CD8-positive, alpha-beta memory T cell (primary cell): ENCODE results near the gene PIMREG. TPM values are rescaled to one million over a fixed set of nuclear protein-coding genes. Genes with fewer than 3 reads are reported as not detected.

Source experiments
- CTCF ChIA-PET: fragments of 350-600 bp; sonication (Branson Sonifier 250); formaldehyde crosslinking; loops from one replicate; lab custom pipeline; 2021; ENCODE audit warnings: antibody characterized with exemption; lab: Charles Lee
- POLR2A ChIA-PET: fragments of 350-600 bp; sonication (Branson Sonifier 250); formaldehyde crosslinking; loops from one replicate; lab custom pipeline; 2021; ENCODE audit warnings: antibody characterized with exemption; lab: Charles Lee
- DNase-seq, 5 donors: peaks; one replicate each; pipeline versions ENCODE4 v3.0.0 to v3.0.0-alpha.2; 2020 to 2022; ENCODE audit warnings: mixed read lengths in 1 of 5
- H3K27ac ChIP-seq: one replicate; pipeline ENCODE4 v1.7.0; 2013; ENCODE audit warnings: low read depth, mild to moderate bottlenecking, low read length, moderate library complexity
- H3K27me3 ChIP-seq: 2 replicates; pipeline ENCODE4 v1.7.0; 2013; ENCODE audit warnings: low read length, mild to moderate bottlenecking; ENCODE audit not compliant: insufficient read depth, poor library complexity, severe bottlenecking
- H3K36me3 ChIP-seq: 2 replicates; pipeline ENCODE4 v1.7.0; 2013; ENCODE audit warnings: mild to moderate bottlenecking, low read length, moderate library complexity; ENCODE audit not compliant: insufficient read depth
- H3K4me1 ChIP-seq: 2 replicates; pipeline ENCODE4 v1.7.0; 2013; ENCODE audit warnings: mild to moderate bottlenecking, low read length, moderate library complexity; ENCODE audit not compliant: insufficient read depth
- H3K4me3 ChIP-seq: 2 replicates; pipeline ENCODE4 v1.7.0; 2013; ENCODE audit warnings: mild to moderate bottlenecking, low read length
- H3K9me3 ChIP-seq: 2 replicates; pipeline ENCODE4 v1.7.0; 2013; ENCODE audit warnings: mild to moderate bottlenecking, low read length
- H3K27ac Mint-ChIP-seq, 8 donors: one replicate each; pipeline ENCODE4 v1.8.0; 2020 to 2021; ENCODE audit warnings: mixed read lengths in 8 of 8, mild to moderate bottlenecking in 6 of 8, inconsistent platforms in 3 of 8, moderate library complexity in 3 of 8
- H3K27me3 Mint-ChIP-seq, 2 donors: one replicate each; pipeline ENCODE4 v1.8.0; 2020 to 2021; ENCODE audit warnings: mixed read lengths in 2 of 2, mild to moderate bottlenecking in 1 of 2, moderate library complexity in 1 of 2
- H3K36me3 Mint-ChIP-seq, 3 donors: one replicate each; pipeline ENCODE4 v1.8.0; 2020 to 2021; ENCODE audit warnings: mixed read lengths in 3 of 3, inconsistent platforms in 1 of 3, mild to moderate bottlenecking in 1 of 3
- H3K4me1 Mint-ChIP-seq, 3 donors: one replicate each; pipeline ENCODE4 v1.8.0; 2020 to 2021; ENCODE audit warnings: mixed read lengths in 3 of 3, inconsistent platforms in 1 of 3, mild to moderate bottlenecking in 1 of 3
- H3K4me3 Mint-ChIP-seq, 7 donors: one replicate each; pipeline ENCODE4 v1.8.0; 2020 to 2021; ENCODE audit warnings: mixed read lengths in 7 of 7, mild to moderate bottlenecking in 6 of 7, moderate library complexity in 4 of 7, inconsistent platforms in 2 of 7
- H3K9me3 Mint-ChIP-seq, 5 donors: one replicate each; pipeline ENCODE4 v1.8.0; 2020 to 2022; ENCODE audit warnings: mixed read lengths in 5 of 5, mild to moderate bottlenecking in 3 of 5, moderate library complexity in 2 of 5, inconsistent platforms in 1 of 5
- polyA plus RNA-seq: library from polyadenylated mRNA; unstranded; fragments of 300-500 nt; fragmentation: Illumina TruSeq; gene quantifications from one replicate; pipeline ENCODE4 v1.2.3, GENCODE V29; 2021
- total RNA-seq, 2 experiments: library from RNA; stranded (reverse); gene quantifications; one replicate each; pipeline ENCODE4 v1.2.3, GENCODE V29; 2021

PIMREG gene
- total and polyA plus RNA-seq, 3 experiments from 2014 or later, result 1.6 to 1.8 TPM; not detected in 1

DNA sequence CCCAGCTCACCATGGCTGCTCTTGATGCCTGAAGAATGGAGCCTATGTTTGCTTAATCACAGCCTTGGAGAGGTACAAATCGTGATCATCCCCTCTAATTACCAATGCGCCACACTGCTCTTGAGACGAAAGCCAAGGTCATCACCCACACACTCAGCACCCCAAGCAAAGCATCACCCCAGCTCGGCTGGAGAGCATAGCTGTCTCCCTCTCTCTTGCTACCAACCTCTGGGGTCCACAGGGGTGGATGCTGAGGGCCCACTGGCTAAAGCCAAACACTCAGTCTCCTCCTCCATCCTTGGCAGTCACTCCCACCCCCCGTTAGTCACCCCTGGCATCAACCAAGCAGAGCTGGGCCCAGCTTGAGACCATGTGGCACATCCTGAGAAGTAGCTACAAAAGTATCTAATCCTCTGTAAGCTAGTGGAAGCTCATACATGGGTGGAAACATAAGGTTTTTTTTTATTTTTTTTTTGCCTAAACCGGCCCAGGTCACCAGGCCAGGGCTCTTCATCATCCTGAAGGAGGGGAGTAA, 44.8 kb downstream of the PIMREG start:
- Histone ChIP-seq H3K9me3 (no peaks in the 10 kb centered on the region), H3K4me3 (no peak overlapping the region), H3K4me1 (no peaks in the 10 kb centered on the region), H3K27ac (no peak overlapping the region), H3K36me3 (no peaks in the 10 kb centered on the region), H3K27me3 (no peaks in the 10 kb centered on the region)
- peaks cover 5 to 20% of the 10 kb centered on the region in 2 donors for H3K27me3 Mint-ChIP-seq
- ChIA-PET CTCF (interaction anchor here (1.2 kb wide), 1 partner anchor 14 kb away, joined by 3 read pairs; no protein-coding TSS in a partner anchor), POLR2A (no interaction called here)
- no peaks in the 10 kb centered on the region for H3K36me3 Mint-ChIP-seq
- DNase-seq, result peak in 1 of 5 donors; percentile 23
- no peak overlapping the region for H3K4me3 Mint-ChIP-seq
- H3K9me3 Mint-ChIP-seq, result no peaks in the 10 kb centered on the region
- no peaks in the 10 kb centered on the region for H3K4me1 Mint-ChIP-seq
- no peak overlapping the region for H3K27ac Mint-ChIP-seq

GRCh38 chr17:6491071-6491700, 46.9 kb downstream of the PIMREG start:
- Histone ChIP-seq H3K4me3 (no peak overlapping the region), H3K4me1 (peaks cover 8% of the 10 kb centered on the region), H3K9me3 (no peaks in the 10 kb centered on the region), H3K27me3 (no peaks in the 10 kb centered on the region), H3K36me3 (no peaks in the 10 kb centered on the region), H3K27ac (no peak overlapping the region)
- peaks cover 7 to 22% of the 10 kb centered on the region in 2 donors for H3K27me3 Mint-ChIP-seq
- no peak for DNase-seq
- no peaks in the 10 kb centered on the region for H3K9me3 Mint-ChIP-seq
- ChIA-PET CTCF (interaction anchor here (0.6 kb wide), 1 partner anchor 18 kb away, joined by 3 read pairs; no protein-coding TSS in a partner anchor), POLR2A (no interaction called here)
- H3K4me3 Mint-ChIP-seq, result no peak overlapping the region
- H3K27ac Mint-ChIP-seq, result no peak overlapping the region
- H3K4me1 Mint-ChIP-seq, result peaks cover 7 to 9% (median 9%) of the 10 kb centered on the region in 3 donors
- H3K36me3 Mint-ChIP-seq, result no peaks in the 10 kb centered on the region

DNA sequence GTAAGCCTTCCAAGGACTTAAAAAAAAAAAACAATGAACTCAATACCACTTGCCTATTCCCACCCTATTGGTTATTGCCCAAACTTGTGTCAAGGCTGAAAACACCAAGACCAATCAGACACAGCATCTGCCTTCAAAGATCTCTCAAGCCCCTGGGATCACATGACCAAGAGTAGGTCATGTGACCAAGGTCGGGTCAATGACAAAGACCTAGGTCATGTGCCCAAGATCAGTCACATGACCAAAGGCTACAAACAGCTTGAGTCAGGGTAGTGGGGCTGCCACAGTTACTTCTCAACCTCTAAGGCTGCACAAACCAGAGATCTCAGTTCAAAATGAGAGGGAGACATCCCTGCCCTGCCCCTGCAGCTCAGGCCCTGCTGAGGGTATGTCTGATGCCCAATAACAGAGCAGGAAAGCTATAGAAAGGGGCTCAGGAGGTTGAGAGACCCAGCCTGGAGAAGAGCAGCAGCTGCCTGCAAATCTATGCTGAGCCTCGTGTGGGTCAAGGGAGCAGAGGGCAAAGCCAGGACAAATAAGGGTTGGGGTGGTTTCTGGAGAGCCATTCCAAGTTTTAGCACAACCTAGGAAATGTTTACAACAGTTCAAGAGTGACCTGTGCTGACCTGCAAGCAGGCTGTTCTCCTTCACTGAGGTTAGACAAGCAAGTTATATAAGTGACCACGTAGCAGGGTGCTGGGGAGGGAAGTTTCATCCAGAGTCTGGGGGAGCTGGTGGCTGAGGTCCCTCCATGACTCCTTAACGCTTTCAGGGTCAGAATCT, 48.8 kb downstream of the PIMREG start:
- Mint-ChIP-seq H3K36me3 (no peaks in the 10 kb centered on the region), H3K27me3 (peaks cover 3 to 21% of the 10 kb centered on the region in 2 donors), H3K27ac (no peak overlapping the region), H3K9me3 (no peaks in the 10 kb centered on the region), H3K4me1 (peaks cover 11 to 16% (median 15%) of the 10 kb centered on the region in 3 donors), H3K4me3 (no peak overlapping the region)
- ChIA-PET POLR2A (no interaction called here), CTCF (no interaction called here)
- H3K4me3 ChIP-seq, result no peak overlapping the region
- peaks cover 13% of the 10 kb centered on the region for H3K4me1 ChIP-seq
- no peak for DNase-seq
- no peaks in the 10 kb centered on the region for H3K36me3 ChIP-seq
- no peaks in the 10 kb centered on the region for H3K9me3 ChIP-seq
- H3K27me3 ChIP-seq, result no peaks in the 10 kb centered on the region
- H3K27ac ChIP-seq, result no peak overlapping the region

- peaks cover 13% of the 10 kb centered on the region for H3K4me1 ChIP-seq
- Mint-ChIP-seq H3K27ac (peak overlapping the region in 1 of 8 donors; percentile 7), H3K36me3 (no peaks in the 10 kb centered on the region), H3K4me1 (peaks cover 11 to 16% (median 15%) of the 10 kb centered on the region in 3 donors), H3K27me3 (peaks cover 5 to 18% of the 10 kb centered on the region in 2 donors), H3K9me3 (no peaks in the 10 kb centered on the region), H3K4me3 (no peak overlapping the region)
- no peaks in the 10 kb centered on the region for H3K36me3 ChIP-seq
- ChIA-PET CTCF (no interaction called here), POLR2A (no interaction called here)
- no peak overlapping the region for H3K4me3 ChIP-seq
- no peak for DNase-seq
- no peaks in the 10 kb centered on the region for H3K9me3 ChIP-seq
- H3K27me3 ChIP-seq, result no peaks in the 10 kb centered on the region
- no peak overlapping the region for H3K27ac ChIP-seq
Observed at GRCh38 chr17:6494239-6494941, 50.1 kb downstream of the PIMREG start.

GRCh38 chr17:6495450-6496115, 51.3 kb downstream of the PIMREG start:
- peaks cover 11 to 16% (median 15%) of the 10 kb centered on the region in 3 donors for H3K4me1 Mint-ChIP-seq
- H3K27me3 ChIP-seq, result no peaks in the 10 kb centered on the region
- no peaks in the 10 kb centered on the region for H3K9me3 Mint-ChIP-seq
- no peak overlapping the region for H3K27ac ChIP-seq
- no peaks in the 10 kb centered on the region for H3K36me3 Mint-ChIP-seq
- no peak for DNase-seq
- ChIA-PET CTCF (no interaction called here), POLR2A (no interaction called here)
- H3K4me1 ChIP-seq, result peaks cover 13% of the 10 kb centered on the region
- no peaks in the 10 kb centered on the region for H3K9me3 ChIP-seq
- peaks cover 5 to 10% of the 10 kb centered on the region in 2 donors for H3K27me3 Mint-ChIP-seq
- H3K4me3 ChIP-seq, result no peak overlapping the region
- H3K36me3 ChIP-seq, result no peaks in the 10 kb centered on the region
- H3K27ac Mint-ChIP-seq, result no peak overlapping the region
- H3K4me3 Mint-ChIP-seq, result no peak overlapping the region

DNA sequence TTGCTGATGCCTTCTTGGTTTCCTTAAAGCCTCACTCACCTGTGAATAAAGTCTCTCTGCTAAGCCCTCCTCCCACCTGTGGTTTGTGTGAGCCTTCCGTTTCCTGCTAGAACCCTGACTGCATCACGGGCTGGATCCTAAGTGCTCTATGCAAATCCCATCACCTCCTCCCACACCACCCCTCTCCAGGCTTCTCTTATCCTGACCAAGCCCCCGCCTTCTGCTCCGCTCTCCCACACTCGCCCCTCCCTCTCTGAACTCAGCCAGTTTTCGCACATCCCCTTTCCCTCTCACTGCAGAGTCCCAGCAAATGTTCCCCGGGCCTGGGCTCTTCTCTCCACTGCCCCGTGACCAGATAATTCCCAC, 51.8 kb downstream of the PIMREG start:
- Histone ChIP-seq H3K27me3 (no peaks in the 10 kb centered on the region), H3K36me3 (no peaks in the 10 kb centered on the region), H3K4me3 (no peak overlapping the region), H3K4me1 (peaks cover 13% of the 10 kb centered on the region), H3K9me3 (no peaks in the 10 kb centered on the region), H3K27ac (no peak overlapping the region)
- no peak for DNase-seq
- CTCF ChIA-PET, result no interaction called here
- POLR2A ChIA-PET, result no interaction called here
- peak overlapping the region in 5 of 7 donors; percentile 24 to 57 (median 37) for H3K4me3 Mint-ChIP-seq
- H3K27ac Mint-ChIP-seq, result peak overlapping the region in 1 of 8 donors; percentile 10
- peaks cover 11 to 16% (median 15%) of the 10 kb centered on the region in 3 donors for H3K4me1 Mint-ChIP-seq
- peaks cover 5 to 10% of the 10 kb centered on the region in 2 donors for H3K27me3 Mint-ChIP-seq
- H3K36me3 Mint-ChIP-seq, result no peaks in the 10 kb centered on the region
- no peaks in the 10 kb centered on the region for H3K9me3 Mint-ChIP-seq

GRCh38 chr17:6496640-6497441, 52.6 kb downstream of the PIMREG start:
- ChIA-PET CTCF (no interaction called here), POLR2A (no interaction called here)
- H3K4me3 Mint-ChIP-seq, result peak overlapping the region in 2 of 7 donors; percentile 1 to 57
- peaks cover 7 to 10% of the 10 kb centered on the region in 2 donors for H3K27me3 Mint-ChIP-seq
- H3K27me3 ChIP-seq, result no peaks in the 10 kb centered on the region
- H3K27ac Mint-ChIP-seq, result no peak overlapping the region
- peaks cover 11 to 16% (median 15%) of the 10 kb centered on the region in 3 donors for H3K4me1 Mint-ChIP-seq
- no peaks in the 10 kb centered on the region for H3K9me3 Mint-ChIP-seq
- H3K36me3 Mint-ChIP-seq, result no peaks in the 10 kb centered on the region
- no peaks in the 10 kb centered on the region for H3K9me3 ChIP-seq
- peaks cover 13% of the 10 kb centered on the region for H3K4me1 ChIP-seq
- H3K36me3 ChIP-seq, result no peaks in the 10 kb centered on the region
- H3K27ac ChIP-seq, result no peak overlapping the region
- no peak overlapping the region for H3K4me3 ChIP-seq
- no peak for DNase-seq
